CD4-positive, alpha-beta T cell treated with Interleukin-6 for 4 hours (primary cell): Measurements from ENCODE around the gene CNN2.

ENCODE experiments used
- DNase-seq: peaks from one replicate; pipeline ENCODE4 v3.0.0-alpha.2; 2020; ENCODE audit warnings: mixed read lengths

The CNN2 gene

GRCh38 chr19:1068009-1069001 lies 41.9 kb downstream of the CNN2 start:
- peak; percentile 88 for DNase-seq

GRCh38 chr19:1069009-1069779 lies 42.8 kb downstream of the CNN2 start:
- peak; percentile 89 for DNase-seq

DNA sequence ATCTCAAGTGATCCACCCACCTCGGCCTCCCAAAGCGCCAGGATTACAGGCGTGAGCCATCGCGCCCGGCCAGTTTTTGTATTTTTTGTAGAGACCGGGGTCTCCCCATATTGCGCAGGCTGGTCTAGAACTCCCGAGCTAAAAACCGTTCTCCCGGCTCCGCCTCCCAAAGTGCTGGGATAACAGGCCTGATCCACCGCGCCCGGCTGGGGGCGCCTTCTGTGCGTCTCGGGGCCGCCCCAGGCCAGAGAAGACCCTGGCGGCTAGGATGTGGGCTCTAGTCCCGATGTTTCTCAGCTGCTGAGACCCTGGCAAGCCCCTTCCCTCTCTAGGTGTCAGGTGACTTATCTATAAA lies 44.1 kb downstream of the CNN2 start:
- no peak for DNase-seq

GRCh38 chr19:1070931-1071791 lies 44.8 kb downstream of the CNN2 start:
- no peak for DNase-seq

GRCh38 chr19:1072371-1073015 lies 46.1 kb downstream of the CNN2 start:
- DNase-seq = no peak

DNA sequence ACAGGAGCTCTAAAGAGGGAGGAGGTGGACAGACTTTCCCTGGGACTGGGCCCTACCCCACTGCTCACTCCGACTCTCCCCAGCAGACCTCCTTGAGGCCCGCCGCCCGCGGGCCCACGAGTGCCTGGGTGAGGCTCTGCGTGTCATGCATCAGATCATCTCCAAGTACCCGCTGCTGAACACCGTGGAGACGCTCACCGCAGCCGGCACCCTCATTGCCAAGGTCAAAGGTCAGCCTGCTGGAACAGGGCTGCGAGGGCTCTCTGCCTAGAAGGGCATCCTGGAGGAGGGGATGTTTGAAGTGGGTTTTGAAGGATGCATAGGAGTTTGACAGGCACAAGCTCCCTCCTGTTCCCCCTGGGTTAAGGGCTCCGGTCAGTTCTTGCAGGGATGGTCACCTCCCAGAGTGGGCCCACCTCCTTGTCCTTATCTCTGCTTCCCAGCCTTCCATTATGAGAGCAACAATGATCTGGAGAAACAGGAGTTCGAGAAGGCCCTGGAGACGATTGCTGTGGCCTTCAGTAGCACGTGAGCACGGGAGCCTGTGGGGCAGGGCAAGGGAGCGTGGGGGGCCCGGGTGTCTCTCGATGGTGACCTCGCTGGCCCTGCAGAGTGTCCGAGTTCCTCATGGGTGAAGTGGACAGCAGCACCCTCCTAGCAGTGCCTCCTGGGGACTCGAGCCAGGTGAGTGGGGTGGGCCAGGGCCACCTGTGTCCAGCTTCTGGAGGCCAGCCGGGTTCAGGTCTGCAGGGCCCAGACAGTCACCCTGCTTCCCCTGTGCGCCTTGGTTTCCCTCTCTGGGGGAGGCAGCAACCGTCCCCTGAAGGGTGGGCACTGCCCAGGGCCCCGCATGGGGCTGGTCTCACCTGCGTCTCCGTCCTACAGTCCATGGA lies 46.9 kb downstream of the CNN2 start:
- peak; percentile 28 for DNase-seq

DNA sequence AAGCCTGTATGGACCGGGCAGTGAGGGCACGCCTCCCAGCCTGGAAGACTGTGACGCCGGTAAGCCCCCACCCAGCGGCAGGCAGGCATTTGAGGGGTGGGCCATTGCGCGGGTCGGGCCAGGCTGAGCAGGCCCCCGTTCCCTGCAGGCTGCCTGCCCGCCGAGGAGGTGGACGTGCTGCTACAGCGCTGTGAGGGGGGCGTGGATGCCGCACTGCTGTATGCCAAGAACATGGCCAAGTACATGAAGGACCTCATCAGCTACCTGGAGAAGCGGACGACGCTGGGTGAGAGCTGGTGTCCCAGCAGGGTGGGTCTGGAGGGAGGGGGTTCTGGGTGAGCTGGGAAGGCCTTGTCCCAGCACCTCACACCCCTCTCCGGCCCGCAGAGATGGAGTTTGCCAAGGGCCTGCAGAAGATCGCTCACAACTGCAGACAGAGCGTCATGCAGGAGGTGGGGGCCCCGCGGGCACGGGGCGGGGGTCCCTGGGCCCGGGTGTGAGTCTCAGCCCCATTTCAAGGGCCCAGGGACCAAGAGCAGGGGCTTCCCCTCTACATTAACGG lies 47.6 kb downstream of the CNN2 start:
- DNase-seq = peak; percentile 10

- DNase-seq = peak; percentile 99
Observed at GRCh38 chr19:1074544-1075283, 48.3 kb downstream of the CNN2 start.

DNA sequence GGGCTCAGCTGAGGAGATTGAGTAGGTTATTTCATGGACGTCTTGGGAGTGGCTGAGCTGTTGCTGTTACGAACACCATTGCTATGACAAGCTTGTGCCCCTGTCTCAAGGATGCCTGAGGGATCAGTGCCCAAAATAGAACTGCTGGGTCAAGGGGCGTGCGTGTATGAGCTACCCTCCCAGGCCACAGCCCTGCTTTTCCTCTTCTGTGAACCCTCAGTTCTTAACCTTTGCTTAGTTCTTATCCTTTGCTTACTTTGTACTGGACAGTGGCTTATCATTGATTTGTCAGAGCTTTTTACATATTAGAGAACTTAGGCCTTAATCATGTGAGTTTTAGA lies 49.6 kb downstream of the CNN2 start:
- DNase-seq = no peak

- peak; percentile 97 for DNase-seq
Observed at GRCh38 chr19:1076951-1077350, 50.5 kb downstream of the CNN2 start.

DNA sequence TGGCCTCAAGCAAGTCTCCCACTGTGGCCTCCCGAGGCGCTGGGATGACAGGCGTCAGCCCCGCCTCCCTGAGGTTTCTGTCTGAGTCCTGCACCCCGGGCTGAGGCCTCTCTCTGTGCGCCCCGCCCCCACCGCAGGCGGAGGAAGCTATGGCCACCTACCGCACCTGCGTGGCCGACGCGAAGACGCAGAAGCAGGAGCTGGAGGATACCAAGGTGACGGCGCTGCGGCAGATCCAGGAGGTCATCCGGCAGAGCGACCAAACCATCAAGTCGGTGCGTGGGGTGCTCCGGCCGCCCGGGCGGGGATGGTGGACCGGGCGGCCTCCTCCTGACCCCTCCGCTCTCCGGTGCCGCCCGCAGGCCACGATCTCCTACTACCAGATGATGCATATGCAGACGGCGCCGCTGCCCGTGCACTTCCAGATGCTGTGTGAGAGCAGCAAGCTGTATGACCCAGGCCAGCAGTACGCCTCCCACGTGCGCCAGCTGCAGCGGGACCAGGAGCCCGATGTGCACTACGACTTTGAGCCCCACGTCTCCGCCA lies 53.2 kb downstream of the CNN2 start:
- peak; percentile 86 for DNase-seq

- DNase-seq = no peak
Observed at GRCh38 chr19:1080360-1081161, 54.2 kb downstream of the CNN2 start.

DNA sequence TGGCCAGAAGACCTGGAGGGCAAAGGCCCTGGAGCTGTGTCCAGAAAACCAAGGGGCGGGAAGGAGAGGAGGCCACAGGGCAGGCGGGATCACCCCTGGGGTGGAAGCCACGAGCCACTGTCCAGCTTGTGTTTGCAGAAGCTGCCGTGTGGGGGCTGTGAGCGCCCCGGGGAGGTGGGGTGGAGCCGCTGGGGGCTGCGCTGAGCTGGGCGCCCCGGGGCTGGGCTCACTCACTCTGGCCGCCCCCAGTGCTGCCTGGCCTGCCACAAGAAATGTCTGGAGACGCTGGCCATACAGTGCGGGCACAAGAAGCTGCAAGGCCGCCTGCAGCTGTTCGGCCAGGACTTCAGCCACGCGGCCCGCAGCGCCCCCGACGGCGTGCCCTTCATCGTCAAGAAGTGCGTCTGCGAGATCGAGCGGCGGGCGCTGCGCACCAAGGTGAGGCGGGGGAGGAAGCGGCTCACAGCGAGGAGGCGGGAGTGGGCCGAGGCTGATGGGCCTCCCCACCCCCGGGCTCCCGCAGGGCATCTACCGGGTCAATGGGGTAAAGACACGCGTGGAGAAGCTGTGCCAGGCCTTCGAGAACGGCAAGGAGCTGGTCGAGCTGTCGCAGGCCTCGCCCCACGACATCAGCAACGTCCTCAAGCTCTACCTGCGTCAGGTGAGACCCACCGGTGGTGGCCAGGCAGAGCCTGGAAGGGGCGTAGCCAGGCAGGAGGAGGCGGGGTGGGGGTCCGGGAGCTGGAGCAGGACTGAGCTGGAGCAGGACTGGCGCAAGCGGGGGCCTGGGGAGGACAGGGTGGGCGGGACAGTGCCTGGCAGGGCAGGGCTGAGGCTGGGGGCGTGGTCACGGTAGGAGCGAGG lies 55.1 kb downstream of the CNN2 start:
- DNase-seq = peak; percentile 13

- peak; percentile 84 for DNase-seq
Observed at GRCh38 chr19:1082165-1082927, 55.9 kb downstream of the CNN2 start.

- DNase-seq = peak; percentile 5
Observed at GRCh38 chr19:1082928-1083816, 56.8 kb downstream of the CNN2 start.
